Breast epithelium (tissue), 3 donors: Measurements from ENCODE around the gene FAM193A.

Experiments used
- CTCF ChIP-seq, 3 donors: fragments of 450-650 bp; IDR thresholded peaks; one replicate each; pipeline ENCODE4 v1.5.1; 2016 to 2017; ENCODE audit warnings: antibody characterized with exemption in 3 of 3, mild to moderate bottlenecking in 3 of 3, moderate library complexity in 3 of 3
- POLR2A ChIP-seq: fragments of 450-650 bp; IDR thresholded peaks from one replicate; pipeline ENCODE4 v1.6.1; 2016; ENCODE audit warnings: antibody characterized with exemption, mild to moderate bottlenecking, moderate library complexity
- POLR2AphosphoS5 ChIP-seq, 3 donors: sonication (generic); formaldehyde crosslinking; IDR thresholded peaks; one replicate each; pipeline ENCODE4 v1.6.1; 2017; ENCODE audit warnings: antibody characterized with exemption in 3 of 3

DNA sequence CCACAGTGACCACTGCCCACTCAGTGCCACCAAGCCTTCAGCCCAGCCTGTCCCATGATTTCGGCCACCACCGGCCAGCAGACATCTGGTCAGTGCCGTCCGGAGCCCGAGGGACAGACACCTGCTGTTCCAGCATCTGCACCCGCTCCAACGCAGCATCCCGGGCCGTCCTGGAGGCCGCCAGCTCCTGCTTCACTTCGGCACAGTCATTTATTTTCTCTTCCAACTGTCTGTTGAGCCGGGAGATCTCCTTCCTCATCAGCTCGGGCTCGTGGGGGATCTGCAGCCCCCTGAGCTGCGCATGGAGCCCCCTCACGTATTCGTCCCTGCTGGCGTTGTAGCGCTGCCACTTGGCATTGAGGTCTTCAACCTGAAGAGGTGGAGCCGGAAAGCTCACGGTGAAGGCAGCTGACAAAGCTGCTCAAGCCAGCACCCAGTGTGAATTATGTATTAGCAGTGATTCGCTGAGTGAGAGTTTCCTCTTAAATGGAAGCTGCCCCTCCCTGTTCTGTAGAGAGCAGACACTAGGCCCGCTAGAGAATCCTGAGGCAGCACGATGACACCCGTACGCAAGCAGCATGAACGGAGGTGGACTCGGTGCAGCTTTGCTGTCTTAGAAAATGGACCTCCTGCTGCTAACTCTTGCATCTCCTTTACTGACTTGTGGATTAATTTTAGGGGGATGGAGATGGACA lies 208.3 kb downstream of the FAM193A start:
- TF ChIP-seq CTCF (IDR thresholded peaks at IDR 0.05) (no peak), POLR2A (no peak), POLR2AphosphoS5 (IDR thresholded peaks at IDR 0.05) (no peak)
